RWPE1 (cell line): ENCODE results near the gene PLD4.

Experiments
- CTCF ChIA-PET: fragments of 350-600 bp; sonication (Branson Sonifier 250); formaldehyde crosslinking; extraction: SDS; loops from one replicate; lab custom pipeline; 2021; lab: Yijun Ruan, JAX
- POLR2A ChIA-PET: fragments of 400-600 bp; formaldehyde crosslinking; extraction: SDS; loops from one replicate; lab custom pipeline; 2020; ENCODE audit warnings: antibody characterized with exemption; ENCODE audit not compliant: low non-redundant PET; lab: Yijun Ruan, JAX
- DNase-seq: peaks from one replicate; pipeline ENCODE4 v3.0.0; 2012; ENCODE audit warnings: low spot score
- H3K27ac ChIP-seq: fragments of 450-650 bp; 2 replicates; pipeline ENCODE4 v1.5.1; 2017
- CTCF ChIP-seq: fragments of 450-650 bp; conservative IDR thresholded peaks from 2 replicates; pipeline ENCODE4 v1.5.1; 2017; ENCODE audit warnings: low read depth, mild to moderate bottlenecking

Gene PLD4

GRCh38 chr14:104924421-104925213, at the start of gene PLD4:
TSS of gene PLD4 (plus strand) at chr14:104924879. CDS start at chr14:104927141, 2,262 bp downstream.
- POLR2A ChIA-PET, result no interaction called here
- CTCF ChIA-PET, result no interaction called here
- no peak within 1 kb of the TSS for H3K27ac ChIP-seq
- DNase-seq, result no peak
- TF ChIP-seq CTCF, result no peak

GRCh38 chr14:104875412-104875751, 49.3 kb upstream of the PLD4 start:
- TF ChIP-seq CTCF, result no peak
- H3K27ac ChIP-seq, result peak overlapping the region; percentile 86
- CTCF ChIA-PET, result no interaction called here
- POLR2A ChIA-PET, result interaction anchor here (0.6 kb wide), 1 partner anchor 62 kb away, joined by 4 read pairs; no protein-coding TSS in a partner anchor
- DNase-seq, result no peak

- no peak for DNase-seq
- H3K27ac ChIP-seq, result peak overlapping the region; percentile 86
- ChIA-PET CTCF (no interaction called here), POLR2A (no interaction called here)
- TF ChIP-seq CTCF, result no peak
Observed at GRCh38 chr14:104875811-104876210, 48.9 kb upstream of the PLD4 start.

- CTCF ChIA-PET, result interaction anchor here (0.6 to 1.0 kb wide), 2 partner anchors 20 to 170 kb away, joined by 3 read pairs; no protein-coding TSS in a partner anchor
- TF ChIP-seq CTCF, result no peak
- peak overlapping the region; percentile 86 for H3K27ac ChIP-seq
- POLR2A ChIA-PET, result no interaction called here
- DNase-seq, result peak; percentile 78
Observed at GRCh38 chr14:104876251-104876699, 48.4 kb upstream of the PLD4 start.

- ChIA-PET CTCF (interaction anchor here (0.6 to 1.0 kb wide), 3 partner anchors 19 to 437 kb away, joined by 3 read pairs; partner anchors contain the start of gene PACS2), POLR2A (no interaction called here)
- H3K27ac ChIP-seq, result peak overlapping the region; percentile 86
- TF ChIP-seq CTCF, result no peak
- no peak for DNase-seq
Observed at GRCh38 chr14:104877066-104877805, 47.4 kb upstream of the PLD4 start.

GRCh38 chr14:104877806-104878550, 46.7 kb upstream of the PLD4 start:
- CTCF ChIA-PET, result no interaction called here
- no peak for TF ChIP-seq CTCF

More at GRCh38 chr14:104877806-104878550, 46.7 kb upstream of the PLD4 start:
- no peak for DNase-seq
- POLR2A ChIA-PET, result no interaction called here
- peak overlapping the region; percentile 33 for H3K27ac ChIP-seq
